ENCODE measurements around the gene STAB1. TPM values are rescaled to one million over a fixed set of nuclear protein-coding genes. Genes with fewer than 3 reads are reported as not detected.
A peak's percentile ranks its signal among the peaks of the same experiment; 100 is the strongest.

The STAB1 gene
- total and polyA plus RNA-seq, 10 of the 15 experiments (the other 5 are each of a cell fraction or from before 2014, with no cell fraction given), result 0.46 TPM; not detected in 9

GRCh38 chr3:52453496-52454249, 41.5 kb upstream of the STAB1 start, which contains the start of gene TNNC1:
Gene TNNC1, minus strand, starts transcription at chr3:52454041. Its CDS starts 26 bp downstream, at chr3:52454015.
- in situ Hi-C loops (cut with MboI) (no loop called here), intact Hi-C loops (cut with micrococcal nuclease; ENCODE audit: unreplicated experiment) (loop anchor here (10.0 kb wide), 1 partner anchor 231 kb away; the partner anchor contains the start of genes GNL3 and PBRM1)
- no peak for FAIRE-seq
- Histone ChIP-seq H3K27ac (ENCODE audit: control insufficient read depth, insufficient read depth) (peak within 1 kb of the TSS; percentile 84), H3K4me2 (ENCODE audit: control insufficient read depth, insufficient read depth) (peak within 1 kb of the TSS; percentile 96), H3K79me2 (ENCODE audit: control insufficient read depth, insufficient read depth, low read length) (peaks cover 26% of the 10 kb centered on the region), H3K36me3 (ENCODE audit: control insufficient read depth in 2 of 2, insufficient read depth in 2 of 2, low read length in 1 of 2) (peaks cover 0 to 8% of the 10 kb centered on the region in 2 experiments; a peak in 2 of 4 replicates), H4K20me1 (ENCODE audit: control insufficient read depth, insufficient read depth) (no peaks in the 10 kb centered on the region), H3K4me3 (peak within 1 kb of the TSS; percentile 65), H3K27me3 (replicated peaks in 1 of 2; ENCODE audit: control insufficient read depth in 2 of 2, insufficient read depth in 2 of 2, low read length in 1 of 2) (no peaks in the 10 kb centered on the region), H2AFZ (ENCODE audit: control insufficient read depth, low read depth, low read length) (peak within 1 kb of the TSS; percentile 98), H3K9ac (ENCODE audit: control insufficient read depth, insufficient read depth, low read length) (peak within 1 kb of the TSS; percentile 87), H3K4me1 (ENCODE audit: control insufficient read depth, insufficient read depth, low read length) (peaks cover 31% of the 10 kb centered on the region), H3K9me3 (replicated peaks; ENCODE audit: control insufficient read depth, insufficient read depth, low read length) (no peaks in the 10 kb centered on the region)
- RAD21 ChIA-PET (ENCODE audit: unreplicated experiment), result interaction anchor here (0.7 to 0.8 kb wide), 2 partner anchors 42 to 65 kb away, joined by 3 read pairs; no protein-coding TSS in a partner anchor
- ATAC-seq, result no peak
- TF ChIP-seq MEF2A (IDR thresholded peaks at IDR 0.05; ENCODE audit: insufficient read depth, low read depth, low read length) (no peak), KDM1A (IDR thresholded peaks at IDR 0.05; ENCODE audit: borderline replicate concordance) (no peak), BCL3 (IDR thresholded peaks at IDR 0.05; ENCODE audit: borderline replicate concordance, insufficient read depth, low read depth, low read length, poor library complexity, severe bottlenecking) (no peak), PAX8 (IDR thresholded peaks at IDR 0.05) (no peak), ZNF622 (IDR thresholded peaks at IDR 0.05) (no peak), ZNF384 (IDR thresholded peaks at IDR 0.05; ENCODE audit: borderline replicate concordance, low read depth, low read length) (no peak), CREB1 (IDR thresholded peaks at IDR 0.05; ENCODE audit: low read depth) (no peak), IRF3 (IDR thresholded peaks at IDR 0.05) (no peak), MTA3 (IDR thresholded peaks at IDR 0.05; ENCODE audit: borderline replicate concordance, low read length) (no peak), RFX5 (IDR thresholded peaks at IDR 0.05; ENCODE audit: low read depth, low read length) (no peak), ZNF687 (IDR thresholded peaks at IDR 0.05) (no peak), NFYB (IDR thresholded peaks at IDR 0.05; ENCODE audit: insufficient read depth, low read depth, low read length) (no peak), EZH2 (IDR thresholded peaks at IDR 0.05; ENCODE audit: borderline replicate concordance, control insufficient read depth, low read depth, low read length) (no peak)
- POLR2A ChIA-PET, result interaction anchor here (1.2 kb wide), 1 partner anchor 9 kb away, joined by 4 read pairs; no protein-coding TSS in a partner anchor
- CTCF ChIA-PET, result interaction anchor here (1.4 to 3.2 kb wide), 2 partner anchors 25 to 233 kb away, joined by 4 to 14 read pairs; no protein-coding TSS in a partner anchor
- SMC1A ChIA-PET (ENCODE audit: uncharacterized antibody, unreplicated experiment), result no interaction called here
- no TSS peak for BruUV-seq (replicated peaks)
- no peak for DNase-seq (ENCODE audit: low read depth, low spot score)
- 77% methylated on average over 13 of the region's 16 CpGs for WGBS (ENCODE audit: insufficient coverage, insufficient replicate concordance, low lambda C conversion rate, missing lambda C conversion rate)

Measured in GM12878 (cell line).